HepG2 (cell line): Measurements from ENCODE around the gene RHOG. TPM values are rescaled to one million over a fixed set of nuclear protein-coding genes. Genes with fewer than 3 reads are reported as not detected.

Source experiments
- DRAP1 ChIP-seq: IDR thresholded peaks from 2 replicates; pipeline ENCODE4 v1.6.1; 2016; ENCODE audit warnings: missing genetic modification reagents, missing compliant biosample characterization
- ELF3 ChIP-seq: IDR thresholded peaks from 2 replicates; pipeline ENCODE4 v1.6.1; 2016; ENCODE audit warnings: missing genetic modification reagents, missing compliant biosample characterization
- HNF4G ChIP-seq, 2 experiments: sonication (generic) in 1 of 2; formaldehyde crosslinking in 1 of 2; IDR thresholded peaks; 2 replicates each; pipeline versions ENCODE4 v1.4.0 to v1.6.1; 2011 to 2020; ENCODE audit warnings: borderline replicate concordance in 2 of 2, low read depth in 2 of 2, mild to moderate bottlenecking in 2 of 2, low read length in 1 of 2, missing genetic modification reagents in 1 of 2, moderate library complexity in 1 of 2
- KDM6A ChIP-seq: IDR thresholded peaks from 2 replicates; pipeline ENCODE4 v1.6.1; 2016; ENCODE audit warnings: low read depth
- KLF11 ChIP-seq: IDR thresholded peaks from 2 replicates; pipeline ENCODE4 v1.6.1; 2016; ENCODE audit warnings: missing compliant biosample characterization
- MED1 ChIP-seq: sonication (generic); formaldehyde crosslinking; IDR thresholded peaks from 2 replicates; pipeline ENCODE4 v1.4.0; 2020; ENCODE audit warnings: missing genetic modification reagents
- NR0B2 ChIP-seq: sonication (generic); formaldehyde crosslinking; IDR thresholded peaks from 2 replicates; pipeline ENCODE4 v1.4.0; 2020; ENCODE audit warnings: mild to moderate bottlenecking, missing genetic modification reagents
- TARDBP ChIP-seq: sonication (generic); formaldehyde crosslinking; IDR thresholded peaks from 2 replicates; pipeline ENCODE4 v1.8.0; 2022; ENCODE audit warnings: mild to moderate bottlenecking, missing genetic modification reagents
- ZNF431 ChIP-seq: sonication (generic); formaldehyde crosslinking; IDR thresholded peaks from 2 replicates; pipeline ENCODE4 v1.9.0; 2022; ENCODE audit warnings: missing genetic modification reagents, low read depth, mild to moderate bottlenecking, borderline replicate concordance
- ZNF550 ChIP-seq: sonication (generic); formaldehyde crosslinking; IDR thresholded peaks from 2 replicates; pipeline ENCODE4 v1.4.0; 2020; ENCODE audit warnings: mild to moderate bottlenecking, missing genetic modification reagents, borderline replicate concordance
- ZNF609 ChIP-seq: sonication (generic); formaldehyde crosslinking; IDR thresholded peaks from 2 replicates; pipeline ENCODE4 v1.4.0; 2020; ENCODE audit warnings: mild to moderate bottlenecking, missing genetic modification reagents, borderline replicate concordance
- ZNF644 ChIP-seq: IDR thresholded peaks from 2 replicates; pipeline ENCODE4 v1.6.1; 2016; ENCODE audit warnings: low read depth
- ZNF670 ChIP-seq: sonication (generic); formaldehyde crosslinking; IDR thresholded peaks from 2 replicates; pipeline ENCODE4 v1.8.0; 2022; ENCODE audit warnings: mild to moderate bottlenecking, missing genetic modification reagents, borderline replicate concordance
- ZSCAN12 ChIP-seq: sonication (generic); formaldehyde crosslinking; IDR thresholded peaks from 2 replicates; pipeline ENCODE4 v1.9.0; 2021; ENCODE audit warnings: mild to moderate bottlenecking, missing genetic modification reagents
- polyA plus RNA-seq, 8 experiments: library from polyadenylated mRNA; depleted of rRNA in 3 of 8; stranded (reverse) in 7 of 8; unstranded in 1 of 8; fragments of >200 nt; fragmentation: Illumina TruSeq in 4 of 8; extraction: Trizol in 4 of 8; gene quantifications; 2 replicates each; pipeline versions ENCODE4 v1.2.1 to v1.2.3, GENCODE V29; 2011 to 2016; ENCODE audit warnings: low read depth in 4 of 8, missing spikeins in 1 of 8, mixed read lengths in 1 of 8; ENCODE audit not compliant: insufficient read depth in 1 of 8
- total RNA-seq, 5 experiments: library from RNA; depleted of rRNA; stranded (reverse); fragments of >200 nt; fragmentation: Illumina TruSeq; extraction: Trizol; gene quantifications; 2 replicates each; pipeline ENCODE4 v1.2.3, GENCODE V29; 2016; ENCODE audit warnings: low read depth in 1 of 5
- TF ChIP-seq, protein P1 (sequence below): IDR thresholded peaks from 2 replicates; pipeline ENCODE4 v1.6.1; 2016; ENCODE audit warnings: mild to moderate bottlenecking
- TF ChIP-seq, protein P2 (sequence below): sonication (generic); formaldehyde crosslinking; IDR thresholded peaks from 2 replicates; pipeline ENCODE4 v1.4.0; 2020; ENCODE audit warnings: mild to moderate bottlenecking, low read depth, missing genetic modification reagents
- TF ChIP-seq, protein P3 (sequence below): sonication (generic); formaldehyde crosslinking; IDR thresholded peaks from 2 replicates; pipeline ENCODE4 v1.5.0; 2020; ENCODE audit warnings: mild to moderate bottlenecking, missing genetic modification reagents, borderline replicate concordance

The RHOG gene
- total and polyA plus RNA-seq, 2 of the 13 experiments (the other 11 are each of a cell fraction or from before 2014, with no cell fraction given), result 7.7 to 23.4 TPM

GRCh38 chr11:3877364-3878257 lies 36.9 kb upstream of the RHOG start (continued):
- TF ChIP-seq ZNF609 (CRISPR knock-in tag) (0 out of 2 replicates have a peak, but pooled peaks have one; percentile 39), HNF4G (IDR thresholded peaks at IDR 0.05; ENCODE audit: borderline replicate concordance, low read depth, low read length) (no peak), HNF4G (CRISPR knock-in tag; IDR thresholded peaks at IDR 0.05; ENCODE audit: borderline replicate concordance, low read depth) (no peak), ZNF670 (CRISPR knock-in tag) (no peak), ZNF550 (CRISPR knock-in tag) (no peak), ZNF644 (CRISPR knock-in tag) (peak; percentile 25; the same call in 1 of the 2 replicates), DRAP1 (CRISPR knock-in tag) (0 out of 2 replicates have a peak, but pooled peaks have one; percentile 22), NR0B2 (CRISPR knock-in tag) (no peak), ELF3 (0 out of 2 replicates have a peak, but pooled peaks have one; percentile 26), KDM6A (CRISPR knock-in tag) (0 out of 2 replicates have a peak, but pooled peaks have one; percentile 22), ZSCAN12 (no peak), ZNF431 (CRISPR knock-in tag) (no peak), MED1 (CRISPR knock-in tag) (no peak), KLF11 (no peak), TARDBP (CRISPR knock-in tag) (no peak)
- TF ChIP-seq, protein P1, sequence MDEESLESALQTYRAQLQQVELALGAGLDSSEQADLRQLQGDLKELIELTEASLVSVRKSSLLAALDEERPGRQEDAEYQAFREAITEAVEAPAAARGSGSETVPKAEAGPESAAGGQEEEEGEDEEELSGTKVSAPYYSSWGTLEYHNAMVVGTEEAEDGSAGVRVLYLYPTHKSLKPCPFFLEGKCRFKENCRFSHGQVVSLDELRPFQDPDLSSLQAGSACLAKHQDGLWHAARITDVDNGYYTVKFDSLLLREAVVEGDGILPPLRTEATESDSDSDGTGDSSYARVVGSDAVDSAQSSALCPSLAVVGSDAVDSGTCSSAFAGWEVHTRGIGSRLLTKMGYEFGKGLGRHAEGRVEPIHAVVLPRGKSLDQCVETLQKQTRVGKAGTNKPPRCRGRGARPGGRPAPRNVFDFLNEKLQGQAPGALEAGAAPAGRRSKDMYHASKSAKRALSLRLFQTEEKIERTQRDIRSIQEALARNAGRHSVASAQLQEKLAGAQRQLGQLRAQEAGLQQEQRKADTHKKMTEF (CRISPR knock-in tag), result peak; percentile 35; the same call in 1 of the 2 replicates
- TF ChIP-seq, protein P2, sequence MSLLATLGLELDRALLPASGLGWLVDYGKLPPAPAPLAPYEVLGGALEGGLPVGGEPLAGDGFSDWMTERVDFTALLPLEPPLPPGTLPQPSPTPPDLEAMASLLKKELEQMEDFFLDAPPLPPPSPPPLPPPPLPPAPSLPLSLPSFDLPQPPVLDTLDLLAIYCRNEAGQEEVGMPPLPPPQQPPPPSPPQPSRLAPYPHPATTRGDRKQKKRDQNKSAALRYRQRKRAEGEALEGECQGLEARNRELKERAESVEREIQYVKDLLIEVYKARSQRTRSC (CRISPR knock-in tag), result no peak
- TF ChIP-seq, protein P3, sequence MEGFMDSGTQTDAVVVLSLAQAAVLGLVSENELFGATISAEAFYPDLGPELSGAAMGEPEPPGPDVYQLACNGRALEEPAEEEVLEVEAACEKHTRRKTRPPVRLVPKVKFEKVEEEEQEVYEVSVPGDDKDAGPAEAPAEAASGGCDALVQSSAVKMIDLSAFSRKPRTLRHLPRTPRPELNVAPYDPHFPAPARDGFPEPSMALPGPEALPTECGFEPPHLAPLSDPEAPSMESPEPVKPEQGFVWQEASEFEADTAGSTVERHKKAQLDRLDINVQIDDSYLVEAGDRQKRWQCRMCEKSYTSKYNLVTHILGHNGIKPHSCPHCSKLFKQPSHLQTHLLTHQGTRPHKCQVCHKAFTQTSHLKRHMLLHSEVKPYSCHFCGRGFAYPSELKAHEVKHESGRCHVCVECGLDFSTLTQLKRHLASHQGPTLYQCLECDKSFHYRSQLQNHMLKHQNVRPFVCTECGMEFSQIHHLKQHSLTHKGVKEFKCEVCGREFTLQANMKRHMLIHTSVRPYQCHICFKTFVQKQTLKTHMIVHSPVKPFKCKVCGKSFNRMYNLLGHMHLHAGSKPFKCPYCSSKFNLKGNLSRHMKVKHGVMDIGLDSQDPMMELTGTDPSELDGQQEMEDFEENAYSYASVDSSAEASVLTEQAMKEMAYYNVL (CRISPR knock-in tag), result 0 out of 2 replicates have a peak, but pooled peaks have one; percentile 34
